Esophagus muscularis mucosa (tissue), 4 donors: ENCODE measurements around the gene BCAS3. TPM values are rescaled to one million over a fixed set of nuclear protein-coding genes. Genes with fewer than 3 reads are reported as not detected.

ENCODE experiments used
- DNase-seq: peaks from one replicate; pipeline ENCODE4 v3.0.0-alpha.2; 2017; ENCODE audit errors: extremely low spot score
- H3K27ac ChIP-seq, 4 donors: fragments of 200-600 bp; sonication (generic); replicated peaks in 1 of 4; 1 replicate in 3 of 4; 2 replicates in 1 of 4; pipeline ENCODE4 v1.5.1; 2016 to 2019; ENCODE audit warnings: mild to moderate bottlenecking in 1 of 4
- H3K27me3 ChIP-seq, 4 donors: fragments of 200-600 bp; sonication (generic); one replicate each; pipeline versions ENCODE4 v1.5.1 to v1.6.0; 2016 to 2019
- H3K36me3 ChIP-seq, 4 donors: fragments of 200-600 bp; sonication (generic); one replicate each; pipeline ENCODE4 v1.5.1; 2016 to 2019
- H3K4me1 ChIP-seq, 4 donors: fragments of 200-600 bp; sonication (generic); one replicate each; pipeline ENCODE4 v1.5.1; 2016 to 2019
- H3K4me3 ChIP-seq, 4 donors: fragments of 200-600 bp; sonication (generic); 1 replicate in 2 of 4; 2 replicates in 2 of 4; pipeline ENCODE4 v1.5.1; 2016 to 2019; ENCODE audit warnings: mild to moderate bottlenecking in 4 of 4, moderate library complexity in 1 of 4
- H3K9me3 ChIP-seq, 4 donors: fragments of 200-600 bp; sonication (generic); 1 replicate in 3 of 4; 2 replicates in 1 of 4; pipeline ENCODE4 v1.5.1; 2016 to 2019
- CTCF ChIP-seq, 3 experiments: fragments of 200-600 bp in 2 of 3; fragments of 450-650 bp in 1 of 3; sonication (generic) in 2 of 3; IDR thresholded peaks; one replicate each; pipeline ENCODE4 v1.5.1; 2017 to 2019; ENCODE audit warnings: antibody characterized with exemption in 3 of 3, mild to moderate bottlenecking in 2 of 3, moderate library complexity in 1 of 3
- EP300 ChIP-seq: sonication (generic); formaldehyde crosslinking; IDR thresholded peaks from one replicate; pipeline ENCODE4 v1.6.1; 2017; ENCODE audit warnings: antibody characterized with exemption
- POLR2A ChIP-seq: fragments of 450-650 bp; IDR thresholded peaks from one replicate; pipeline ENCODE4 v1.6.1; 2017; ENCODE audit warnings: antibody characterized with exemption, moderate library complexity, mild to moderate bottlenecking, low read depth
- POLR2AphosphoS5 ChIP-seq, 2 donors: sonication (generic); formaldehyde crosslinking; IDR thresholded peaks; one replicate each; pipeline ENCODE4 v1.6.1; 2017; ENCODE audit warnings: antibody characterized with exemption in 2 of 2
- WGBS: methylation state at CpG from one replicate; pipeline ENCODE4 v1.1.5; 2018; 5-methylcytosine and 5-hydroxymethylcytosine counted together
- intact Hi-C: fragments of 100-400 bp; cut with DNase I; formaldehyde crosslinking; loops from one replicate; pipeline ENCODE4 v1.15.1; 2023
- total RNA-seq, 4 donors: library from RNA; depleted of rRNA; stranded (reverse); fragments of >200 nt; gene quantifications; one replicate each; pipeline versions ENCODE4 v1.1.0 to v1.2.1, GENCODE V29; 2016

BCAS3 gene
- total RNA-seq, 4 donors from 2014 or later: 17.4 to 25.7 (median 19.5) TPM

- Histone ChIP-seq H3K27me3 (no peaks in the 10 kb centered on the region), H3K36me3 (peaks cover 0 to 6% (median 3%) of the 10 kb centered on the region in 4 donors), H3K4me1 (peaks cover 13 to 19% (median 16%) of the 10 kb centered on the region in 4 donors), H3K9me3 (no peaks in the 10 kb centered on the region), H3K27ac (no peak overlapping the region), H3K4me3 (no peak overlapping the region)
- DNase-seq: peak; percentile 7
- WGBS: 96% methylated on average over 6 of the region's 6 CpGs
- no peak for TF ChIP-seq POLR2AphosphoS5 (IDR thresholded peaks at IDR 0.05)
- TF ChIP-seq POLR2A: no peak
- TF ChIP-seq EP300: no peak
- TF ChIP-seq CTCF (IDR thresholded peaks at IDR 0.05): no peak
- intact Hi-C loops: no loop called here
Observed at GRCh38 chr17:60675997-60676396, 1.7 kb upstream of the BCAS3 start.

GRCh38 chr17:60676758-60677307 is 818 bp upstream of the BCAS3 start:
- Histone ChIP-seq H3K27ac (peak overlapping the region; percentile 77 to 83 (median 81)), H3K27me3 (no peaks in the 10 kb centered on the region), H3K9me3 (no peaks in the 10 kb centered on the region), H3K36me3 (peaks cover 3 to 12% (median 5%) of the 10 kb centered on the region in 4 donors), H3K4me1 (peaks cover 13 to 19% (median 16%) of the 10 kb centered on the region in 4 donors), H3K4me3 (peak overlapping the region; percentile 67 to 83 (median 79))
- intact Hi-C loops: no loop called here
- WGBS: 32% methylated on average over 17 of the region's 17 CpGs
- DNase-seq: peak; percentile 34
- TF ChIP-seq POLR2A (no peak), POLR2AphosphoS5 (IDR thresholded peaks at IDR 0.05) (peak in 1 of 2 donors; percentile 81)

GRCh38 chr17:60678118-60678444 is 430 bp downstream of the BCAS3 start:
- no peak for TF ChIP-seq CTCF (IDR thresholded peaks at IDR 0.05)
- no peak for TF ChIP-seq EP300
- no peak for TF ChIP-seq POLR2A
- no peak for TF ChIP-seq POLR2AphosphoS5 (IDR thresholded peaks at IDR 0.05)
- 5% methylated on average over 6 of the region's 6 CpGs for WGBS

GRCh38 chr17:60679287-60679686 is 1.6 kb downstream of the BCAS3 start:
- TF ChIP-seq POLR2AphosphoS5 (IDR thresholded peaks at IDR 0.05) (no peak), POLR2A (no peak)
- intact Hi-C loops: no loop called here
- WGBS: 88% methylated on average over 4 of the region's 4 CpGs
- Histone ChIP-seq H3K4me3 (no peak overlapping the region), H3K4me1 (peaks cover 13 to 19% (median 16%) of the 10 kb centered on the region in 4 donors), H3K9me3 (no peaks in the 10 kb centered on the region), H3K27me3 (no peaks in the 10 kb centered on the region), H3K36me3 (peaks cover 4 to 33% (median 16%) of the 10 kb centered on the region in 4 donors), H3K27ac (no peak overlapping the region)
- DNase-seq: no peak

More at GRCh38 chr17:60678118-60678444, 430 bp downstream of the BCAS3 start:
- no peaks in the 10 kb centered on the region for H3K27me3 ChIP-seq
- intact Hi-C loops: no loop called here
- H3K4me1 ChIP-seq: peaks cover 13 to 19% (median 16%) of the 10 kb centered on the region in 4 donors
- H3K27ac ChIP-seq: peak overlapping the region; percentile 77 to 83 (median 81)
- peak overlapping the region; percentile 67 to 83 (median 79) for H3K4me3 ChIP-seq
- peaks cover 4 to 23% (median 7%) of the 10 kb centered on the region in 4 donors for H3K36me3 ChIP-seq
- DNase-seq: no peak
- H3K9me3 ChIP-seq: no peaks in the 10 kb centered on the region

- H3K36me3 ChIP-seq: peaks cover 8 to 47% (median 28%) of the 10 kb centered on the region in 4 donors
- intact Hi-C loops: no loop called here
Observed at GRCh38 chr17:60680754-60681153, 3.1 kb downstream of the BCAS3 start.

More at GRCh38 chr17:60680754-60681153, 3.1 kb downstream of the BCAS3 start:
- Histone ChIP-seq H3K27ac (no peak overlapping the region), H3K4me1 (peaks cover 13 to 19% (median 16%) of the 10 kb centered on the region in 4 donors), H3K4me3 (no peak overlapping the region), H3K9me3 (no peaks in the 10 kb centered on the region), H3K27me3 (no peaks in the 10 kb centered on the region)
- WGBS: 96% methylated on average over 6 of the region's 6 CpGs
- DNase-seq: no peak
- no peak for TF ChIP-seq CTCF (IDR thresholded peaks at IDR 0.05)
- TF ChIP-seq POLR2A: no peak
- TF ChIP-seq EP300: no peak
- no peak for TF ChIP-seq POLR2AphosphoS5 (IDR thresholded peaks at IDR 0.05)
